ENCODE measurements around the gene SCML1. TPM values are rescaled to one million over a fixed set of nuclear protein-coding genes. Genes with fewer than 3 reads are reported as not detected.
A peak's percentile ranks its signal among the peaks of the same experiment; 100 is the strongest.

Gene SCML1
- total RNA-seq, 1 donor from 2014 or later, result 8.2 TPM

DNA sequence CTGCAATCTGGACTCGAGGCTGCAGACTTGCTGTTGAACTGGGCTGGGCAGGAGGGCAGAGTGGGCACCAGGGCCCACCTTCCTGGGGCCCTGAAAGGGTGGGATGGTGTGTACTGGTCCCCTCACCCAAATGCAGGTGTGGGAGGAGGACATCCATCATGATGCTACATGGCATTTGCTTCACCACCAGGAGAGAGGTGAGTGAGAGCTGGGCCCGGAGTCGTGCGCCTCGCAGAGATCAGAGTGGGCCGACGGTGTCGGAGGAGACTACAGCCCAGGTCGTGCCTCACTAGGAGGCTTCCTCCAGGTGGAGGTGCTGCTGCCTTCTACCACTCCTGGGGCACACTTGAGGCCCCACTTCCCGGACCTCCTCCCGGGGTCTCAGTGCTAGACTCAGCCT is 50.3 kb downstream of the SCML1 start:
- Mint-ChIP-seq H3K9me3 (ENCODE audit: unreplicated experiment) (no peaks in the 10 kb centered on the region), H3K27ac (ENCODE audit: unreplicated experiment) (no peak overlapping the region), H3K36me3 (ENCODE audit: unreplicated experiment) (no peaks in the 10 kb centered on the region), H3K4me3 (ENCODE audit: unreplicated experiment) (no peak overlapping the region), H3K4me1 (ENCODE audit: unreplicated experiment) (peaks cover 8% of the 10 kb centered on the region), H3K27me3 (ENCODE audit: unreplicated experiment) (peaks cover 3% of the 10 kb centered on the region)
- DNase-seq (ENCODE audit: extremely low spot score, unreplicated experiment), result no peak
- no peak for TF ChIP-seq CTCF (IDR thresholded peaks at IDR 0.05)

GRCh38 chrX:17788439-17788838 is 51.1 kb downstream of the SCML1 start:
- no peak for DNase-seq (ENCODE audit: extremely low spot score, unreplicated experiment)
- TF ChIP-seq CTCF (IDR thresholded peaks at IDR 0.05), result peak; percentile 69
- Mint-ChIP-seq H3K9me3 (ENCODE audit: unreplicated experiment) (no peaks in the 10 kb centered on the region), H3K4me1 (ENCODE audit: unreplicated experiment) (peaks cover 8% of the 10 kb centered on the region), H3K36me3 (ENCODE audit: unreplicated experiment) (no peaks in the 10 kb centered on the region), H3K27ac (ENCODE audit: unreplicated experiment) (no peak overlapping the region), H3K27me3 (ENCODE audit: unreplicated experiment) (peaks cover 3% of the 10 kb centered on the region), H3K4me3 (ENCODE audit: unreplicated experiment) (no peak overlapping the region)

DNA sequence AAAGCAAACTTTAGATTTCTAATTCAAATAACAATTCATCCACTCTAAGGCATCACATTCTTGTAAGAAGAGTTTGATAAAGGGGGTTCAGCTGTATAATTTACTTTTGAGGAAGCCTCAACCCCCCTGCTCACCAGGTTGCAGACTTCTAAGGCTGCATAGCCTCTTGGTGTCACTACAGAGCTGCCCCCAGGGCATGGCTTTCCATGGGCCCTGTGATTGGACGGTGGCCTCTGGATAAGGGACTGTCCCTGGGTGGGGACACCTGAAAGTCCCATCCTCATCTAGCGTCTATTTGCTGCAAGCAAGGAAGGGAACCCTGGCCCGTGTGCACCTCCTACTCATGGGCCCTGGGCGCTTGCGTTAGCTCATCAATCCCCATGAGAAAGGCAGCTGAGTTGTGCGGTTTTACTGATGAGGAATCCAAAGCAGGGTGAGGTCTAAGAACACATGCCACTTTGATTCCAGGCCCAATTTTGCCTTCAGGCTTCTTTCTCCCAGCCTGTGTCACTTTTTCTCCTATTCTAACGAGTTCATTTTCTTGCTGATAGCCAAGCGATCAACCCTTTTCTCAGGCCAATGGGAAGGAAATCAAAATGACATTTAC is 51.8 kb downstream of the SCML1 start:
- DNase-seq (ENCODE audit: extremely low spot score, unreplicated experiment), result no peak
- TF ChIP-seq CTCF (IDR thresholded peaks at IDR 0.05), result no peak
- Mint-ChIP-seq H3K27ac (ENCODE audit: unreplicated experiment) (no peak overlapping the region), H3K9me3 (ENCODE audit: unreplicated experiment) (no peaks in the 10 kb centered on the region), H3K4me3 (ENCODE audit: unreplicated experiment) (no peak overlapping the region), H3K27me3 (ENCODE audit: unreplicated experiment) (peaks cover 3% of the 10 kb centered on the region), H3K36me3 (ENCODE audit: unreplicated experiment) (no peaks in the 10 kb centered on the region), H3K4me1 (ENCODE audit: unreplicated experiment) (peaks cover 8% of the 10 kb centered on the region)

- Mint-ChIP-seq H3K9me3 (ENCODE audit: unreplicated experiment) (no peaks in the 10 kb centered on the region), H3K27me3 (ENCODE audit: unreplicated experiment) (no peaks in the 10 kb centered on the region), H3K36me3 (ENCODE audit: unreplicated experiment) (no peaks in the 10 kb centered on the region), H3K4me3 (ENCODE audit: unreplicated experiment) (no peak overlapping the region), H3K4me1 (ENCODE audit: unreplicated experiment) (peaks cover 7% of the 10 kb centered on the region), H3K27ac (ENCODE audit: unreplicated experiment) (no peak overlapping the region)
- no peak for TF ChIP-seq CTCF (IDR thresholded peaks at IDR 0.05)
- no peak for DNase-seq (ENCODE audit: extremely low spot score, unreplicated experiment)
Measured at GRCh38 chrX:17792826-17793225, 55.5 kb downstream of the SCML1 start.

- no peak for TF ChIP-seq CTCF (IDR thresholded peaks at IDR 0.05)
- no peaks in the 10 kb centered on the region for H3K9me3 Mint-ChIP-seq (ENCODE audit: unreplicated experiment)
- no peaks in the 10 kb centered on the region for H3K4me1 Mint-ChIP-seq (ENCODE audit: unreplicated experiment)
- no peak overlapping the region for H3K4me3 Mint-ChIP-seq (ENCODE audit: unreplicated experiment)
- H3K36me3 Mint-ChIP-seq (ENCODE audit: unreplicated experiment), result no peaks in the 10 kb centered on the region
- no peak overlapping the region for H3K27ac Mint-ChIP-seq (ENCODE audit: unreplicated experiment)
- no peak for DNase-seq (ENCODE audit: extremely low spot score, unreplicated experiment)
- H3K27me3 Mint-ChIP-seq (ENCODE audit: unreplicated experiment), result no peaks in the 10 kb centered on the region
Measured at GRCh38 chrX:17798921-17799320, 61.6 kb downstream of the SCML1 start.

Data from osteocyte (in vitro differentiated cells).